ENCODE results near the gene GIMAP1.

DNA sequence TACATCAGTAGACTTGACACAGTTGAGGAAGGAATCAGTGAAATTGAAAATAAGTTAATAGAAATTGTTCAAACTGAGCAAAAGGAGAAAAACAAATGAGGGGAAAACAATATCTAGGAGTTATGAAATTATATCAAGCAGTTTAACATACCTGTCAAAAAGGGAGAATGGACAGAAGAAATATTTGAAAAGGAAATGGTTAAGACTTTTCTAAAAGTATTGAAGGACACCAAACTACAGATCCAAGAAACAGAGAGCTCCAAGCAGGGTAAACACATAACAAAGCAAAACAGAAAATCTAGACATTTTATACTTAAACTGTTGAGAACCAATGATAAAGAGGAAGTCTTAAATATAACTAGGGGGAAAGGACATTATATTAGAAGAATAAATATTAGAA, 12.2 kb downstream of the GIMAP1 start:
- TF ChIP-seq EZH2 (IDR thresholded peaks at IDR 0.05; ENCODE audit: insufficient read depth, poor library complexity, severe bottlenecking) (no peak), EZH2phosphoT487 (IDR thresholded peaks at IDR 0.05; ENCODE audit: insufficient read depth, low read depth) (no peak)
